C4-2B (cell line): ENCODE data around the gene POU3F3.

Source experiments
- H3K27ac ChIP-seq: fragments of 450-650 bp; 2 replicates; pipeline ENCODE4 v1.5.1; 2017
- CTCF ChIP-seq: fragments of 450-650 bp; conservative IDR thresholded peaks from 2 replicates; pipeline ENCODE4 v1.5.1; 2017; ENCODE audit warnings: mild to moderate bottlenecking
- ZFX ChIP-seq: fragments of 450-650 bp; IDR thresholded peaks from 2 replicates; pipeline ENCODE4 v1.6.1; 2017

The POU3F3 gene

GRCh38 chr2:104825124-104825865 lies 28.6 kb upstream of the POU3F3 start:
- TF ChIP-seq CTCF, result no peak
- TF ChIP-seq ZFX, result no peak
- no peak overlapping the region for H3K27ac ChIP-seq

- TF ChIP-seq ZFX (no peak), CTCF (no peak)
- no peak overlapping the region for H3K27ac ChIP-seq
Measured at GRCh38 chr2:104826016-104826415, 27.9 kb upstream of the POU3F3 start.

GRCh38 chr2:104831742-104832141 lies 22.2 kb upstream of the POU3F3 start:
- H3K27ac ChIP-seq, result no peak overlapping the region
- TF ChIP-seq ZFX (no peak), CTCF (no peak)

- TF ChIP-seq ZFX (no peak), CTCF (no peak)
- H3K27ac ChIP-seq, result no peak overlapping the region
Measured at GRCh38 chr2:104834431-104835153, 19.3 kb upstream of the POU3F3 start.

- TF ChIP-seq CTCF, result no peak
- TF ChIP-seq ZFX, result no peak
- no peak overlapping the region for H3K27ac ChIP-seq
Measured at GRCh38 chr2:104836265-104836664, 17.6 kb upstream of the POU3F3 start.

GRCh38 chr2:104836841-104837240 lies 17.1 kb upstream of the POU3F3 start:
- no peak for TF ChIP-seq ZFX
- no peak for TF ChIP-seq CTCF
- no peak overlapping the region for H3K27ac ChIP-seq

- TF ChIP-seq ZFX (no peak), CTCF (no peak)
Measured at GRCh38 chr2:104840156-104840555, 13.8 kb upstream of the POU3F3 start.

More at GRCh38 chr2:104840156-104840555, 13.8 kb upstream of the POU3F3 start:
- H3K27ac ChIP-seq, result no peak overlapping the region
